ENCODE data around the gene TMEM179B. TPM values are rescaled to one million over a fixed set of nuclear protein-coding genes. Genes with fewer than 3 reads are reported as not detected.

The TMEM179B gene
- total RNA-seq, 6 experiments from 2014 or later: 47.2 to 66.3 (median 52.7) TPM

GRCh38 chr11:62771144-62772021 is 15.8 kb upstream of the TMEM179B start, which contains the start of gene TAF6L:
TSS of gene TAF6L (plus strand) at chr11:62771396. CDS start at chr11:62775784, 4,388 bp downstream.
- H3K9me3 Mint-ChIP-seq: no peaks in the 10 kb centered on the region
- peak within 1 kb of the TSS; percentile 93 for H3K4me3 Mint-ChIP-seq
- H3K4me1 Mint-ChIP-seq (ENCODE audit: low read depth): peaks cover 22% of the 10 kb centered on the region
- DNase-seq: peak; percentile 94
- H3K27ac Mint-ChIP-seq: peak within 1 kb of the TSS; percentile 95
- peaks cover 23% of the 10 kb centered on the region for H3K36me3 Mint-ChIP-seq (ENCODE audit: low read depth)
- TF ChIP-seq, protein P1, sequence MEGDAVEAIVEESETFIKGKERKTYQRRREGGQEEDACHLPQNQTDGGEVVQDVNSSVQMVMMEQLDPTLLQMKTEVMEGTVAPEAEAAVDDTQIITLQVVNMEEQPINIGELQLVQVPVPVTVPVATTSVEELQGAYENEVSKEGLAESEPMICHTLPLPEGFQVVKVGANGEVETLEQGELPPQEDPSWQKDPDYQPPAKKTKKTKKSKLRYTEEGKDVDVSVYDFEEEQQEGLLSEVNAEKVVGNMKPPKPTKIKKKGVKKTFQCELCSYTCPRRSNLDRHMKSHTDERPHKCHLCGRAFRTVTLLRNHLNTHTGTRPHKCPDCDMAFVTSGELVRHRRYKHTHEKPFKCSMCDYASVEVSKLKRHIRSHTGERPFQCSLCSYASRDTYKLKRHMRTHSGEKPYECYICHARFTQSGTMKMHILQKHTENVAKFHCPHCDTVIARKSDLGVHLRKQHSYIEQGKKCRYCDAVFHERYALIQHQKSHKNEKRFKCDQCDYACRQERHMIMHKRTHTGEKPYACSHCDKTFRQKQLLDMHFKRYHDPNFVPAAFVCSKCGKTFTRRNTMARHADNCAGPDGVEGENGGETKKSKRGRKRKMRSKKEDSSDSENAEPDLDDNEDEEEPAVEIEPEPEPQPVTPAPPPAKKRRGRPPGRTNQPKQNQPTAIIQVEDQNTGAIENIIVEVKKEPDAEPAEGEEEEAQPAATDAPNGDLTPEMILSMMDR (IDR thresholded peaks at IDR 0.05): no peak
- no peaks in the 10 kb centered on the region; the same call in 1 of the 2 replicates for H3K27me3 Mint-ChIP-seq (ENCODE audit: insufficient read depth)

DNA sequence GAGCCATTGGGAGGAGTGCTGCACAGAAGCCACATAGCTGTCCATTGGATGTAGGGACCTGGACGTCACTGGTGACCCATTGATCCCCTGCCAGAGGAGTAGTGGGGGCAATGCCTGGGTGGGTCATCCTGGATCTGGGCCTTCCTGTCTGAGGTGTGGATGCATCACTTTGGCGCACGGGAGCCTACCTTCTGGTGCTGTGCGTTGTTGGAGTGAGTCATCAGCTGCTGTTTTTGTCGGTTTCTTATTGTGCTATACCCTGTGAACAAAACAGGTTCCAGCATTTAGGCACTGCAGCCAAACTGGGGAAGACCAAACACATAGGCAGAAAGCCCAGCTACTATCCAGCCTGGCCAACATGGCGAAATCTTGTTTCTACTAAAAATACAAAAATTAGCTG is 12.8 kb upstream of the TMEM179B start:
- TF ChIP-seq, protein P1 (IDR thresholded peaks at IDR 0.05): no peak
- Mint-ChIP-seq H3K36me3 (ENCODE audit: low read depth) (peaks cover 16% of the 10 kb centered on the region), H3K27me3 (ENCODE audit: insufficient read depth) (no peaks in the 10 kb centered on the region; the same call in 1 of the 2 replicates), H3K27ac (no peak overlapping the region), H3K9me3 (no peaks in the 10 kb centered on the region), H3K4me1 (ENCODE audit: low read depth) (peaks cover 22% of the 10 kb centered on the region), H3K4me3 (no peak overlapping the region)
- DNase-seq: no peak

- H3K36me3 Mint-ChIP-seq (ENCODE audit: low read depth): peaks cover 16% of the 10 kb centered on the region
Observed at GRCh38 chr11:62775646-62776045, 11.6 kb upstream of the TMEM179B start.

DNA sequence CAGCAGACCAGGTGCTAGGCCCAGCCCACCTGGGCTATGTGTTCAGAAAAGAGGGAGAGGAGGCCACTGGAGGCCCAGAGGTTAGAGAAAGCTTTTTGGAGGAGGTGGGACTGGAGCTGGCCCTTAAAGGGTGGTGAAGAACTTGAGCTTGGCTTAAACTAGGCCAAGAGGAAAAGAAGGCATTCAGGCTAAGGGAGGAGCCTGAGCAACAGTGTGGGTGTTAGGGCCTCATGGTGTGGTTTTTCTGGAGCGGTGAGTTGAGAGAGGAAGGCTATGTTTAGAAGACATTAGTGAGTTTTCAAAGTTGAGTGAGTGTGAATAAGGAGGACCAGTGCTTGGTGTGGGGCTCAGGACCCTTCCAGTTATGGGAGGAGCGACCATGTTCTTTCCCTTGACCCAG is 9.8 kb upstream of the TMEM179B start:
- no peak for DNase-seq
- Mint-ChIP-seq H3K4me1 (ENCODE audit: low read depth) (no peaks in the 10 kb centered on the region), H3K4me3 (no peak overlapping the region), H3K9me3 (no peaks in the 10 kb centered on the region), H3K27ac (no peak overlapping the region), H3K36me3 (ENCODE audit: low read depth) (peaks cover 16% of the 10 kb centered on the region), H3K27me3 (ENCODE audit: insufficient read depth) (no peaks in the 10 kb centered on the region; the same call in 1 of the 2 replicates)
- TF ChIP-seq, protein P1 (IDR thresholded peaks at IDR 0.05): no peak

More at GRCh38 chr11:62775646-62776045, 11.6 kb upstream of the TMEM179B start:
- H3K4me3 Mint-ChIP-seq: no peak overlapping the region
- DNase-seq: no peak
- no peaks in the 10 kb centered on the region for H3K9me3 Mint-ChIP-seq
- H3K27ac Mint-ChIP-seq: no peak overlapping the region; the same call in 1 of the 2 replicates
- TF ChIP-seq, protein P1 (IDR thresholded peaks at IDR 0.05): no peak
- H3K27me3 Mint-ChIP-seq (ENCODE audit: insufficient read depth): no peaks in the 10 kb centered on the region
- H3K4me1 Mint-ChIP-seq (ENCODE audit: low read depth): peaks cover 12% of the 10 kb centered on the region

DNA sequence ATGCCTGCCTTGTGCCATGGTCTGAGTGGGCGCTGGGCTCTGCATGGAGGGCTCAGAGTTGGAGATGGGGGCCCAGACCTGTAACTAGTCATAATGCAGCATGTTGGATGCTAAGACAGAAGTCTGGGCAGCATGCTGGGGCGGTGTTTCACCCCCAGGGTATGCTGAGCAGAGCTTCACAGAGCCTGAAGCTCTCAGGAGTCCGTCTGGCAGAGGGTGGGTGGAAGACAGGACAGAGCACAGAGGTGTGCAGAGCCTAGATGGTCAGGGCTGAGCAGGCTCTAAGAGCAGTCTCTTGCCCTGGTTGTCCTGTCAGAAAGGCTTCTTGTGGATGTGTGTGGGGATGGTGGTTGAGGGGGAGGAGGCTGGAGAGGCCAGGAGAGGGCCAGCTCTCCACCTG is 8.8 kb upstream of the TMEM179B start:
- Mint-ChIP-seq H3K27me3 (ENCODE audit: insufficient read depth) (no peaks in the 10 kb centered on the region; the same call in 1 of the 2 replicates), H3K36me3 (ENCODE audit: low read depth) (peaks cover 15% of the 10 kb centered on the region), H3K9me3 (no peaks in the 10 kb centered on the region), H3K4me1 (ENCODE audit: low read depth) (no peaks in the 10 kb centered on the region), H3K4me3 (no peak overlapping the region), H3K27ac (peak overlapping the region; percentile 11)
- DNase-seq: no peak
- TF ChIP-seq, protein P1 (IDR thresholded peaks at IDR 0.05): no peak
